K562 (cell line): ENCODE data around the gene LY6G6F. TPM values are rescaled to one million over a fixed set of nuclear protein-coding genes. Genes with fewer than 3 reads are reported as not detected.

ENCODE experiments used
- BACH1 ChIP-seq: fragments of 200-800 bp; sonication (Bioruptor generic); IDR thresholded peaks from 2 replicates; pipeline ENCODE4 v1.6.1; 2016; ENCODE audit warnings: missing genetic modification characterization, missing compliant biosample characterization
- CGGBP1 ChIP-seq: fragments of 250-450 bp; sonication (Bioruptor Pico); IDR thresholded peaks from 2 replicates; pipeline ENCODE4 v1.9.0; 2021; ENCODE audit warnings: mild to moderate bottlenecking
- DACH1 ChIP-seq: fragments of 450-650 bp; IDR thresholded peaks from 2 replicates; pipeline ENCODE4 v1.6.1; 2018; ENCODE audit not compliant: partially characterized antibody
- FOXK1 ChIP-seq: sonication (generic); formaldehyde crosslinking; IDR thresholded peaks from 2 replicates; pipeline ENCODE4 v1.8.0; 2022; ENCODE audit warnings: missing genetic modification reagents, mild to moderate bottlenecking, borderline replicate concordance
- NCOA2 ChIP-seq, 2 experiments: fragments of 450-650 bp; IDR thresholded peaks; 2 replicates each; pipeline ENCODE4 v1.6.1; 2018; ENCODE audit warnings: mild to moderate bottlenecking in 2 of 2, moderate library complexity in 1 of 2; ENCODE audit not compliant: partially characterized antibody in 2 of 2
- NFYB ChIP-seq: IDR thresholded peaks from 2 replicates; pipeline ENCODE4 v1.6.1; 2011; ENCODE audit warnings: mild to moderate bottlenecking, moderate library complexity; ENCODE audit not compliant: insufficient read length; ENCODE audit errors: extremely low read depth
- POLR2H ChIP-seq: IDR thresholded peaks from 2 replicates; pipeline ENCODE4 v1.6.1; 2016; ENCODE audit warnings: missing genetic modification characterization, low read depth, mild to moderate bottlenecking, control low read depth, missing compliant biosample characterization, moderate library complexity
- RFX7 ChIP-seq: fragments of 250-450 bp; sonication (Bioruptor Pico); IDR thresholded peaks from 2 replicates; pipeline ENCODE4 v1.5.1; 2021; ENCODE audit warnings: mild to moderate bottlenecking
- RHOXF2B ChIP-seq: fragments of 250-450 bp; sonication (Bioruptor Pico); conservative IDR thresholded peaks from 2 replicates; pipeline ENCODE4 v1.5.1; 2021
- STAG1 ChIP-seq: sonication (generic); formaldehyde crosslinking; IDR thresholded peaks from 2 replicates; pipeline ENCODE4 v1.5.0; 2020; ENCODE audit warnings: missing genetic modification reagents, borderline replicate concordance
- THAP12 ChIP-seq: fragments of 250-450 bp; sonication (Bioruptor Pico); IDR thresholded peaks from 2 replicates; pipeline ENCODE4 v1.9.0; 2021; ENCODE audit warnings: mild to moderate bottlenecking, inconsistent platforms
- TOE1 ChIP-seq, 2 experiments: fragments of 450-650 bp in 1 of 2; sonication (generic) in 1 of 2; formaldehyde crosslinking in 1 of 2; IDR thresholded peaks; 2 replicates each; pipeline versions ENCODE4 v1.7.1 to v1.8.0; 2016 to 2022; ENCODE audit warnings: borderline replicate concordance in 2 of 2, mild to moderate bottlenecking in 2 of 2, antibody characterized with exemption in 1 of 2, inconsistent platforms in 1 of 2, low read depth in 1 of 2, missing genetic modification reagents in 1 of 2, moderate library complexity in 1 of 2
- ZC3H8 ChIP-seq: fragments of 450-650 bp; IDR thresholded peaks from 2 replicates; pipeline ENCODE4 v1.6.1; 2017
- ZNF184 ChIP-seq: sonication (generic); formaldehyde crosslinking; IDR thresholded peaks from 2 replicates; pipeline ENCODE4 v1.5.0; 2020; ENCODE audit warnings: missing genetic modification reagents
- ZNF589 ChIP-seq: fragments of 200-800 bp; sonication (Bioruptor generic); IDR thresholded peaks from 2 replicates; pipeline ENCODE4 v1.6.1; 2016; ENCODE audit warnings: low read depth, missing genetic modification characterization, missing compliant biosample characterization
- polyA plus RNA-seq, 8 experiments: library from polyadenylated mRNA; depleted of rRNA in 4 of 8; stranded (reverse) in 5 of 8; unstranded in 3 of 8; fragments of >200 nt; fragmentation: Nextera tagmentation in 2 of 8; fragmentation: Illumina TruSeq in 1 of 8; extraction: Ambion mirVana in 2 of 8; extraction: Trizol in 1 of 8; gene quantifications; 2 replicates each; pipeline versions ENCODE4 v1.2.1 to v1.2.3, GENCODE V29; 2011 to 2014; ENCODE audit warnings: inconsistent platforms in 1 of 8, missing spikeins in 1 of 8
- total RNA-seq, 7 experiments: library from RNA; depleted of rRNA in 6 of 7; stranded (reverse); fragments of >200 nt in 6 of 7; fragmentation: Illumina TruSeq in 2 of 7; extraction: Trizol in 2 of 7; gene quantifications; 2 replicates each; pipeline versions ENCODE4 v1.2.1 to v1.2.3, GENCODE V29; 2011 to 2021; ENCODE audit warnings: low replicate concordance in 1 of 7
- TF ChIP-seq, protein P1 (sequence below): fragments of 450-650 bp; IDR thresholded peaks from 2 replicates; pipeline ENCODE4 v1.6.1; 2017; ENCODE audit warnings: antibody characterized with exemption
- TF ChIP-seq, protein P2 (sequence below): fragments of 450-650 bp; IDR thresholded peaks from 2 replicates; pipeline ENCODE4 v1.7.1; 2018; ENCODE audit warnings: mild to moderate bottlenecking, low read depth; ENCODE audit not compliant: partially characterized antibody
- TF ChIP-seq, protein P3 (sequence below), 2 experiments: fragments of 250-450 bp in 1 of 2; fragments of 450-650 bp in 1 of 2; sonication (Bioruptor Pico) in 1 of 2; IDR thresholded peaks; 2 replicates each; pipeline versions ENCODE4 v1.6.1 to v1.8.0; 2016 to 2021; ENCODE audit warnings: mild to moderate bottlenecking in 2 of 2, moderate library complexity in 2 of 2, missing compliant biosample characterization in 1 of 2, missing genetic modification characterization in 1 of 2

The LY6G6F gene
- total and polyA plus RNA-seq, 9 of the 15 experiments (the other 6 are each of a cell fraction or from before 2014, with no cell fraction given) = 0.14 to 0.50 (median 0.28) TPM; not detected in 2

DNA sequence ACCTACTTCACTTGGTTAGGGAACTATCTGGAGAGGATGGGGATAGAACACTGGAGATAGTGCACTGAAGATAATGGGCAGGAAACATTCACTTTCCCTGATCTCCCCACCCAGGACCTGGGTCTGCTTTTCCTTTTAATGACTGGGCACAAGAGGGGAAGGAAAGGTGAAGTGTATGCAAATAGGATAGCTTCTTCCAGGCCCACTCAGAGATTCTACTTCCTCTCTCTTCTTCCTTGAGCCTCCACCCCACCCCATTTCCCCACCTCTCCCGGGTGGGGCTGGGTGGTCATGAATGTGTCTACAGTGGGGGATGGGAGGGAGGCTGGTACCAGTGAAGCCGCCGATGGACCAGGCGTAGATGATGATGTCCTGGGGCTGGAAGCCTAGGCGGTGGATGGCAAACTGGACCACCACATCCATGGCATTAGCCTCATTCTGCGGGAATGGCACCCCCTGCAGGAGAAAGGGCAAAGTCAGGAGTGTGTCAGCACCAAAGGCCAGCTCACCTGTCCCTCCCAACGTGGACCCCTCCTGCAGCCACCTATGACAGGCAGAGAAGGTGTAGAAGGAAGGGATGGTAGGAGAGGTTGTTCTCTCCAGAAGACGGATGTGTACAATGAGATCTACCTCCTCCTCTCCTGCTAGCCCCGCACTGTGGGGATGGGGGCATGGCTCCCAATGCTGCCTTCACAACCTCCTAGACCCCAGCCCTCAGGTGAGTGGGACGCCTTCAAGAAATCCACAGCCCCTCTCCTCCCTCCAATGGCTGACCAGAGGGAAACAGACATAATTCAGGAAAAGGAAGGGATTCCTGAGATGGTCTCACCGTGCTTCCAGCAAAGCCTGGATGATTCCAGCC, 17.2 kb upstream of the LY6G6F start (continued):
- TF ChIP-seq ZNF589 (CRISPR knock-in tag) = no peak
- no peak for TF ChIP-seq FOXK1 (CRISPR knock-in tag)
- TF ChIP-seq NCOA2 (IDR thresholded peaks at IDR 0.05; ENCODE audit: partially characterized antibody in 2 of 2) = no peak
- TF ChIP-seq BACH1 (tag) = no peak
- no peak for TF ChIP-seq TOE1 (IDR thresholded peaks at IDR 0.05; ENCODE audit: borderline replicate concordance)
- no peak for TF ChIP-seq TOE1 (CRISPR knock-in tag; IDR thresholded peaks at IDR 0.05; ENCODE audit: borderline replicate concordance, low read depth)
- TF ChIP-seq CGGBP1 = no peak
- TF ChIP-seq, protein P1, sequence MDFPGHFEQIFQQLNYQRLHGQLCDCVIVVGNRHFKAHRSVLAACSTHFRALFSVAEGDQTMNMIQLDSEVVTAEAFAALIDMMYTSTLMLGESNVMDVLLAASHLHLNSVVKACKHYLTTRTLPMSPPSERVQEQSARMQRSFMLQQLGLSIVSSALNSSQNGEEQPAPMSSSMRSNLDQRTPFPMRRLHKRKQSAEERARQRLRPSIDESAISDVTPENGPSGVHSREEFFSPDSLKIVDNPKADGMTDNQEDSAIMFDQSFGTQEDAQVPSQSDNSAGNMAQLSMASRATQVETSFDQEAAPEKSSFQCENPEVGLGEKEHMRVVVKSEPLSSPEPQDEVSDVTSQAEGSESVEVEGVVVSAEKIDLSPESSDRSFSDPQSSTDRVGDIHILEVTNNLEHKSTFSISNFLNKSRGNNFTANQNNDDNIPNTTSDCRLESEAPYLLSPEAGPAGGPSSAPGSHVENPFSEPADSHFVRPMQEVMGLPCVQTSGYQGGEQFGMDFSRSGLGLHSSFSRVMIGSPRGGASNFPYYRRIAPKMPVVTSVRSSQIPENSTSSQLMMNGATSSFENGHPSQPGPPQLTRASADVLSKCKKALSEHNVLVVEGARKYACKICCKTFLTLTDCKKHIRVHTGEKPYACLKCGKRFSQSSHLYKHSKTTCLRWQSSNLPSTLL = no peak
- TF ChIP-seq, protein P2, sequence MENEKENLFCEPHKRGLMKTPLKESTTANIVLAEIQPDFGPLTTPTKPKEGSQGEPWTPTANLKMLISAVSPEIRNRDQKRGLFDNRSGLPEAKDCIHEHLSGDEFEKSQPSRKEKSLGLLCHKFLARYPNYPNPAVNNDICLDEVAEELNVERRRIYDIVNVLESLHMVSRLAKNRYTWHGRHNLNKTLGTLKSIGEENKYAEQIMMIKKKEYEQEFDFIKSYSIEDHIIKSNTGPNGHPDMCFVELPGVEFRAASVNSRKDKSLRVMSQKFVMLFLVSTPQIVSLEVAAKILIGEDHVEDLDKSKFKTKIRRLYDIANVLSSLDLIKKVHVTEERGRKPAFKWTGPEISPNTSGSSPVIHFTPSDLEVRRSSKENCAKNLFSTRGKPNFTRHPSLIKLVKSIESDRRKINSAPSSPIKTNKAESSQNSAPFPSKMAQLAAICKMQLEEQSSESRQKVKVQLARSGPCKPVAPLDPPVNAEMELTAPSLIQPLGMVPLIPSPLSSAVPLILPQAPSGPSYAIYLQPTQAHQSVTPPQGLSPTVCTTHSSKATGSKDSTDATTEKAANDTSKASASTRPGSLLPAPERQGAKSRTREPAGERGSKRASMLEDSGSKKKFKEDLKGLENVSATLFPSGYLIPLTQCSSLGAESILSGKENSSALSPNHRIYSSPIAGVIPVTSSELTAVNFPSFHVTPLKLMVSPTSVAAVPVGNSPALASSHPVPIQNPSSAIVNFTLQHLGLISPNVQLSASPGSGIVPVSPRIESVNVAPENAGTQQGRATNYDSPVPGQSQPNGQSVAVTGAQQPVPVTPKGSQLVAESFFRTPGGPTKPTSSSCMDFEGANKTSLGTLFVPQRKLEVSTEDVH = no peak
- no peak for TF ChIP-seq ZC3H8
- TF ChIP-seq RFX7 (CRISPR knock-in tag) = no peak
- no peak for TF ChIP-seq DACH1
- no peak for TF ChIP-seq THAP12 (CRISPR knock-in tag)
- no peak for TF ChIP-seq RHOXF2B (CRISPR knock-in tag)
- no peak for TF ChIP-seq NFYB
- no peak for TF ChIP-seq STAG1 (CRISPR knock-in tag)
- no peak for TF ChIP-seq ZNF184 (CRISPR knock-in tag)
- TF ChIP-seq POLR2H (tag) = no peak
- TF ChIP-seq, protein P3, sequence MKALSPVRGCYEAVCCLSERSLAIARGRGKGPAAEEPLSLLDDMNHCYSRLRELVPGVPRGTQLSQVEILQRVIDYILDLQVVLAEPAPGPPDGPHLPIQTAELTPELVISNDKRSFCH (CRISPR knock-in tag; IDR thresholded peaks at IDR 0.05) = no peak
- TF ChIP-seq, protein P3 (tag; IDR thresholded peaks at IDR 0.05) = no peak; the same call in 1 of the 2 replicates
